Fibroblast of lung (primary cell): Measurements from ENCODE around the gene ZMYM4. TPM values are rescaled to one million over a fixed set of nuclear protein-coding genes. Genes with fewer than 3 reads are reported as not detected.

ENCODE experiments used
- DNase-seq, 2 donors: peaks; one replicate each; pipeline versions ENCODE4 v3.0.0 to v3.0.0-alpha.2; 2010; ENCODE audit warnings: low read depth in 2 of 2
- H2AFZ ChIP-seq: 2 replicates; pipeline ENCODE4 v1.5.1; 2012; ENCODE audit warnings: low read length, control low read depth, inconsistent platforms
- H3K27ac ChIP-seq: 2 replicates; pipeline ENCODE4 v1.5.1; 2011; ENCODE audit warnings: low read length, control low read depth; ENCODE audit not compliant: insufficient read depth
- H3K27me3 ChIP-seq: 2 replicates; pipeline ENCODE4 v1.5.1; 2011; ENCODE audit warnings: mild to moderate bottlenecking, low read length; ENCODE audit not compliant: control insufficient read depth, insufficient read depth
- H3K36me3 ChIP-seq: 2 replicates; pipeline ENCODE4 v1.5.1; 2011; ENCODE audit warnings: low read length; ENCODE audit not compliant: control insufficient read depth, insufficient read depth
- H3K4me1 ChIP-seq: 2 replicates; pipeline ENCODE4 v1.5.1; 2011; ENCODE audit warnings: low read length; ENCODE audit not compliant: control insufficient read depth, insufficient read depth; ENCODE audit errors: extremely low read depth
- H3K4me2 ChIP-seq: 2 replicates; pipeline ENCODE4 v1.5.1; 2011; ENCODE audit warnings: low read length, control low read depth; ENCODE audit not compliant: insufficient read depth; ENCODE audit errors: extremely low read depth
- H3K4me3 ChIP-seq, 4 experiments: fragments of 200-600 bp in 1 of 4; sonication (generic) in 1 of 4; replicated peaks in 1 of 4; 2 replicates each; pipeline ENCODE4 v1.5.1; 2011 to 2016; ENCODE audit warnings: low read length in 4 of 4, low read depth in 3 of 4, mild to moderate bottlenecking in 3 of 4, control low read depth in 2 of 4, inconsistent platforms in 1 of 4, mixed read lengths in 1 of 4; ENCODE audit not compliant: insufficient read depth in 1 of 4; ENCODE audit errors: control extremely low read depth in 1 of 4
- H3K79me2 ChIP-seq: 2 replicates; pipeline ENCODE4 v1.5.1; 2012; ENCODE audit warnings: mild to moderate bottlenecking, low read length, inconsistent platforms; ENCODE audit not compliant: control insufficient read depth, insufficient read depth
- H3K9ac ChIP-seq: 2 replicates; pipeline ENCODE4 v1.5.1; 2011; ENCODE audit warnings: mild to moderate bottlenecking, low read length, control low read depth; ENCODE audit not compliant: insufficient read depth
- H3K9me3 ChIP-seq: 2 replicates; pipeline ENCODE4 v1.5.1; 2012; ENCODE audit warnings: low read depth, low read length; ENCODE audit not compliant: control insufficient read depth, insufficient read depth
- H4K20me1 ChIP-seq: 2 replicates; pipeline ENCODE4 v1.5.1; 2011; ENCODE audit warnings: low read length; ENCODE audit not compliant: control insufficient read depth, insufficient read depth; ENCODE audit errors: extremely low read depth
- EZH2 ChIP-seq: IDR thresholded peaks from 2 replicates; pipeline ENCODE4 v1.5.1; 2012; ENCODE audit warnings: low read length, control low read depth, mild to moderate bottlenecking; ENCODE audit errors: missing control alignments
- polyA plus RNA-seq, 2 donors: library from polyadenylated mRNA; depleted of rRNA in 1 of 2; stranded (reverse) in 1 of 2; unstranded in 1 of 2; fragments of >200 nt; gene quantifications; 2 replicates each; pipeline ENCODE4 v1.2.1, GENCODE V29; 2011 to 2012; ENCODE audit warnings: missing spikeins in 1 of 2
- total RNA-seq: library from RNA; depleted of rRNA; stranded (reverse); fragments of >200 nt; gene quantifications from 2 replicates; pipeline ENCODE4 v1.2.1, GENCODE V29; 2014
- TF ChIP-seq, protein P1 (sequence below), 2 donors: IDR thresholded peaks in 1 of 2; conservative IDR thresholded peaks in 1 of 2; 1 replicate in 1 of 2; 2 replicates in 1 of 2; pipeline ENCODE4 v1.5.1; 2011 to 2012; ENCODE audit warnings: low read length in 2 of 2, control low read depth in 1 of 2, inconsistent platforms in 1 of 2, low read depth in 1 of 2, mild to moderate bottlenecking in 1 of 2

The ZMYM4 gene
- total and polyA plus RNA-seq, 2 donors (not counting 1 experiment from before 2014, with no cell fraction given): 40.5 to 54.1 TPM

DNA sequence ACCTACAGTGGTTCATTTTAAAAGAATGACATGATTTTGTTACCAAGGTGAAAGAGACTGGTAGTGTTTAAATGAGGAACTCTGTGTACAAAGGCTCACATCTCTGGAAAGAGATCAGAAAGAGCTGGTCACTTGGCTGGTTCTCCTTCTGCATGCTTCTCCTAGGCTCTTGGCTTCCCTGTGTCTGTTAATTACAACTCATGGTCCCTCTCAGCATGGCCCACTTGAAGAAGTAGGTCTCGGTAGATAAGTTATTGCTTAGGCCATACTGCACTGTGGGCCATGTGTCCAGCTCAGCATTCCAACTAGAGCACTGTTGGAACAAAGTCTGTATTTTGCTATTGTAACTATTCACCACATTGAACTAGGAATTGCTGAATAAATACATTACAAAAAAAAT, 197.6 kb downstream of the ZMYM4 start:
- Histone ChIP-seq H4K20me1 (no peaks in the 10 kb centered on the region), H3K4me1 (no peaks in the 10 kb centered on the region), H3K79me2 (no peaks in the 10 kb centered on the region), H3K9ac (no peak overlapping the region), H2AFZ (no peak overlapping the region), H3K9me3 (no peaks in the 10 kb centered on the region), H3K4me3 (no peak overlapping the region), H3K27ac (no peak overlapping the region), H3K27me3 (no peaks in the 10 kb centered on the region), H3K4me2 (no peak overlapping the region), H3K36me3 (peaks cover 7% of the 10 kb centered on the region)
- no peak for DNase-seq
- no peak for TF ChIP-seq EZH2
- TF ChIP-seq, protein P1, sequence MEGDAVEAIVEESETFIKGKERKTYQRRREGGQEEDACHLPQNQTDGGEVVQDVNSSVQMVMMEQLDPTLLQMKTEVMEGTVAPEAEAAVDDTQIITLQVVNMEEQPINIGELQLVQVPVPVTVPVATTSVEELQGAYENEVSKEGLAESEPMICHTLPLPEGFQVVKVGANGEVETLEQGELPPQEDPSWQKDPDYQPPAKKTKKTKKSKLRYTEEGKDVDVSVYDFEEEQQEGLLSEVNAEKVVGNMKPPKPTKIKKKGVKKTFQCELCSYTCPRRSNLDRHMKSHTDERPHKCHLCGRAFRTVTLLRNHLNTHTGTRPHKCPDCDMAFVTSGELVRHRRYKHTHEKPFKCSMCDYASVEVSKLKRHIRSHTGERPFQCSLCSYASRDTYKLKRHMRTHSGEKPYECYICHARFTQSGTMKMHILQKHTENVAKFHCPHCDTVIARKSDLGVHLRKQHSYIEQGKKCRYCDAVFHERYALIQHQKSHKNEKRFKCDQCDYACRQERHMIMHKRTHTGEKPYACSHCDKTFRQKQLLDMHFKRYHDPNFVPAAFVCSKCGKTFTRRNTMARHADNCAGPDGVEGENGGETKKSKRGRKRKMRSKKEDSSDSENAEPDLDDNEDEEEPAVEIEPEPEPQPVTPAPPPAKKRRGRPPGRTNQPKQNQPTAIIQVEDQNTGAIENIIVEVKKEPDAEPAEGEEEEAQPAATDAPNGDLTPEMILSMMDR (conservative IDR thresholded peaks at IDR 0.05 in 1 of 2, IDR thresholded peaks at IDR 0.05 in 1 of 2; ENCODE audit: low read depth in 1 of 2, low read length in 2 of 2): no peak

DNA sequence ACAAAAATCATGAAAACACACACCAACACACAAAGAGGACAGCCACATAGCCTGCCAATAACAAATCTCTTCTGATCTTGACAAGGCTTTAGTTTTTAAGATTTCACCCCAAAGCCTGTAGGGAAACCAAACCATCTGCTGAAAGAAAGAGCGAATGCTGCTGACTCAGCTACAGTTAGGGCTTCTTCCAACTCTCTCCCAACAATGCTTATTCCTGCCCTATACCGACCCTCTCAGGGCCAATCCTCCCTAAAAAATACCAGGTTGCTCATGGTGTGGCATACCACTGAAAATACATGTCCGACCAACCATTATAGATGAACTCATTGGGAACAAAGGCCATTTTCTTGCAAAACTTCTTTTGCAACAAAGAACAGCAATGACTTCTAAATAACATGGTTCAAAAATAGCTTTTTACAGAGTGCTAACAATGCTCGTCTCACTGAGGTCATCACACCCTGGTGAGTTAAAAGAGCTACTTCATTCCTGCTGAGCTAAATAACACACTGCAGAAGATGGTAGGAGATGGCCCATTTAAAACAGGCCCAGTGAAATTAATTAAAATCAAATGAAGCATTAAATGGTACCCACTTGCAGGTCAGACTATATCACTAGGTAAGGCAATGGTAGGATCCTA, 202.6 kb downstream of the ZMYM4 start:
- H3K27me3 ChIP-seq: no peaks in the 10 kb centered on the region
- H2AFZ ChIP-seq: no peak overlapping the region
- no peak overlapping the region for H3K4me3 ChIP-seq
- no peaks in the 10 kb centered on the region for H4K20me1 ChIP-seq
- no peaks in the 10 kb centered on the region for H3K9me3 ChIP-seq
- DNase-seq: no peak
- TF ChIP-seq, protein P1 (conservative IDR thresholded peaks at IDR 0.05 in 1 of 2, IDR thresholded peaks at IDR 0.05 in 1 of 2; ENCODE audit: low read depth in 1 of 2, low read length in 2 of 2): no peak
- TF ChIP-seq EZH2: no peak
- no peaks in the 10 kb centered on the region for H3K79me2 ChIP-seq
- no peak overlapping the region for H3K9ac ChIP-seq
- no peaks in the 10 kb centered on the region for H3K4me1 ChIP-seq
- H3K36me3 ChIP-seq: peaks cover 3% of the 10 kb centered on the region
- H3K4me2 ChIP-seq: no peak overlapping the region
- H3K27ac ChIP-seq: no peak overlapping the region

Other genes starting within 250 kb of the ZMYM4 start
- 18.0 and 21.1 TPM in 2 replicates for gene ZMYM6, start 236.8 kb upstream of the ZMYM4 start, total RNA-seq
- 9.2 and 12.4 TPM in 2 replicates for gene ZMYM6, start 236.8 kb upstream of the ZMYM4 start, polyA plus RNA-seq
- 18.5 and 19.0 TPM in 2 replicates for gene ZMYM1, start 189.3 kb upstream of the ZMYM4 start, total RNA-seq
- gene ZMYM1, start 189.3 kb upstream of the ZMYM4 start, polyA plus RNA-seq: 9.0 and 10.3 TPM in 2 replicates
- 138 and 146 TPM in 2 replicates for gene SFPQ, start 75.6 kb upstream of the ZMYM4 start, total RNA-seq
- gene SFPQ, start 75.6 kb upstream of the ZMYM4 start, polyA plus RNA-seq: 123 and 168 TPM in 2 replicates